CD4-positive, alpha-beta T cell treated with Interleukin-12 subunit alpha and Interleukin-12 subunit beta, for 1 hour (primary cell): ENCODE data around the gene MTA2.
"Not testable (repeated sequence)": the region's sequence is repeated elsewhere in the genome, so short reads cannot be mapped to it uniquely, and the experiment has no call there.

Source experiments
- DNase-seq: peaks from one replicate; pipeline ENCODE4 v3.0.0-alpha.2; 2020

MTA2 gene

DNA sequence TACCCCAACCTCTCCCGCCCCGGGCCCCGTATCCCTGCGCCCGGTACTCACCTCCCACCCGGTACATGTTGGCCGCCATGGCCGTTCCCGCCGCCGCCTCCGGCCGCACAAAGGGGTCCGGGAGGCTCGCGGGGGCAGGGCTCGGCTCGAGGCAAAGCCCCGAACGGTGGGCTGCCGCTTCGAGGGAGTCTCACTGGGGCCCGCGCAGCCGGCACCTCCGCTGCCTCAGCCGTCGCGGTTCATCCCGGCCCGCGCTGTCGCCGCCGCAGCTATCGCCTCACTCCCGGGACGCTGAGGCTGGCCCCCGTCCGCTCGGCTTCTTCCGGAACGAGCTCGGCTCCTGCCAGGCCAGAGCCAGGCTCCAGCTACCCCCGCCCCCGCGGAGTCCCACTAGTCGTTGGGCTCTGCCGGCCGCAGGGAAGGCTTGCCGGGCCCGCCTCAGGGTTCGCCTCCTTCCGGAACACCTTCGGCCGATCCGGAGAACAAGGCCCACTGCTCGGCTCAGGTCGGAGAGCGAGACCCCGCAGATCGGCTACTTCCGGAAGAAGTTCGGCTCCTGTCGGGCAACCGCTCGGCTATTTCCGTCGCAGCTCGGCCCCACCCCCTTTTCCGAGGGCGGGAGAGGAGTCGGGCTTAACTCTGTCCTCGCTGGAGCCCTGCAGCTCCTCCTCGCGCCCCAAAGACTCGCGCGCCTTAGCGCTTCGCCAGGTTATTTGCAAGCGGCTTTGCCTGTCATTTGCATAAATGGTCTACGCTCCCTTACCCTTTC is at the start of gene MTA2:
Gene MTA2 (minus strand): TSS at position 494 of the 769 bp plus-strand sequence. CDS start 415 bp downstream, at position 79.
- DNase-seq = peak; percentile 99

DNA sequence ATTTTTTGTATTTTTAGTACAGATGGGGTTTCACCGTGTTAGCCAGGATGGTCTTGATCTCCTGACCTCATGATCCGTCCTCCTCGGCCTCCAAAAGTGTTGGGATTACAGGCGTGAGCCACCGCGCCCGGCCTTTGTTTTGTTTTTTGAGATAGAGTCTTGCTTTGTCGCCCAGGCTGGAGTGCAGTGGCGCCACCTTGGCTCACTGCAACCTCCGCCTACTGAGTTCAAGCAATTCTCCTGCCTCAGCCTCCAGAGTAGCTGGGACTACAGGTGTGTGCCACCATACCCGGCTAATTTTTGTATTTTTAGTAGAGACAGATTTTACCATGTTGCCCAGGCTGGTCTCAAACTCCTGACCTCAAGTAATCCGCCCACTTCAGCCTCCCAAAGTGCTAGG is 48.6 kb upstream of the MTA2 start:
- DNase-seq = not testable (repeated sequence)

DNA sequence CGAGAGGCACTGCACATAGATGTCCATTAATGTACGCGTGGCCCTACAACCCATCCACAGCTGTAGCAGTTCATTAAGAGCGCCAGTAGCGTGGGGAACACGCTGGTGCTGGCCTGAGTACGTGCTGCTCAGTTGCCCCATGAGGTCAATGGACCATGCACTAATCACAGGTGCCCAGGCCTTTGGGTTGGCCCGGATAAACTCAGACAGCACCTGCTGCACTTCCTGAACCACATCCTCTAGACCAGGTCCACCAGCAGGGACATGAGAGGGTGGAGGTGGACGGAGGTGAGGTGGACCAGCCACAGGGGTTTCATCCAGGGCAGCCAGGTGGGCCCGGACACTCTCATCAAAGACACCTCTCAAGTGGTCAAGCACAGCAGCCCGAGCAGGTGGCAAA is 47.8 kb upstream of the MTA2 start:
- no peak for DNase-seq

DNA sequence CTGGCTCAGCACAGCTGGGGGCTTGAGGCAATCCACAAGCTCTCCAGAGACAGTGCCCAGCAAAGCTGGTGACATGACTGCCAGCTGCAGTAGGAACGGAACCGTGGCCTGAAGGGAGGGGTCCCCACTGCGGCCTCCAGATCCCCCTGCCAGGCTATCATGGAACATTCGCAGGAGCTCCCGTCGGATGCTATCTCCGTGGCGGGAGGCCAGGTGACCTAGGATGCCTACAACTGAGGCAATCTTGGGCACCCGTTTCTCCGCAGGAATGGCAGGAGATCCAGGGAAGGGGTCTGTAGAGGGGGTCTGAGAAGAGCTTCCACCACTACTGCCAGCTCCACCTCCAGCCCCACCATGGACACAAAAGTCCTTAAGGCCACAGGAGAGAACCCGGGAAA is 47.3 kb upstream of the MTA2 start:
- DNase-seq = no peak

DNA sequence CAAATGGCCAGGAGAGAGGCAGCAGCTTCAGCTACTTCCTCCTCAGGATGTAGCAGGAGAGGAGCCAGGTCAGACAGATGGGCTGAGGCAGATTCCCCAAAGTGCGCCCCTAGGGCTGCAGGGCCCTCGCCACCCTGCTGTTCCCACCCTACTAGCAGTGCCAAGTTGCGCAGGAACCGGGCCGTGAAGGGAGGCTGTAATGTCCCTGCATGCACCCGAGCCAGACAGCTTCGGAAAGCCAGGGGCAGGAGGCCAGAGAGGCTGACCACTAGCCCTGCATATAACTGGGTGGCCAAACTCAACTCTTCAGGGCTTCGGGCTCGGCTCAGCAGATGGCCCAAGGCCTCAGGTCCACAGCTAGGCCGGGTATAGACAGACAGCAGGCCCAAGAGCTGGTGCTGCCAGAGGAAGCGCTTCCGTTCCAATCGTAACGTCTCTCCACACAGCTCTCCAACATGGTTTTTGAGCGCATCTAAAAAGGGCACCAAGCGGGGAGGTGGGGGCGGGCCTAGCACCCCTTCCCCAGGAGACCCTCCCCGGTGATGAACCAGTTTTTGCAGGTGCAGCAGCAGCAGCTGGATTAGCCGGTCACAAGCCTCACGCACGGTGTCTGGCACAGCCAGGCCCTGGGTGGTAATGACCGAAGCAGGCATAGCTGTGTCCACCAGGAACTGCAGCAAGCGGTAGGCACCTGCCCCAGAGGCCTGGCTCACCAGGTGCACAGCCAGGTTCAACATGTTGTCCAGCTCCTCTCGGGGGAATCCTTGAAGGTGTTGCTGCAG is 46.7 kb upstream of the MTA2 start:
- DNase-seq = no peak

DNA sequence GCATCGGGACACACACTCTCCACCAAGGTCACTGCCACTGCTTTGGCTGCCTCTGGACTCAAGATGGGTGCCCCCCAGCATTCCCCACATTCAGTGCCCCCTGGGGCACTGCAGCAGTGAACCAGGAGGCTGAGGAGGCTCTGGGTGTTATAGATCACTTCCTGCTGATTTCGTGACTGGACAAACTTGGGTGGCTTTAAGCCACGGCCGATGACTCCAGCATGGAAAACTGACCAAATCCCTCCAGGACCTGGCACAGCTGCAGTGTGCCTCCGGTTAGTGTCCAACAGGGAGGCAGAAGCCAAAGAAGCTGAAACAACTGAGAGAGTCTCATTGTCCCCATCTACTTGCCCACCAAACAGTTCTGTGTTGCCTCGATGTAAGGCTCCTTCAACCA is 45.9 kb upstream of the MTA2 start:
- no peak for DNase-seq

DNA sequence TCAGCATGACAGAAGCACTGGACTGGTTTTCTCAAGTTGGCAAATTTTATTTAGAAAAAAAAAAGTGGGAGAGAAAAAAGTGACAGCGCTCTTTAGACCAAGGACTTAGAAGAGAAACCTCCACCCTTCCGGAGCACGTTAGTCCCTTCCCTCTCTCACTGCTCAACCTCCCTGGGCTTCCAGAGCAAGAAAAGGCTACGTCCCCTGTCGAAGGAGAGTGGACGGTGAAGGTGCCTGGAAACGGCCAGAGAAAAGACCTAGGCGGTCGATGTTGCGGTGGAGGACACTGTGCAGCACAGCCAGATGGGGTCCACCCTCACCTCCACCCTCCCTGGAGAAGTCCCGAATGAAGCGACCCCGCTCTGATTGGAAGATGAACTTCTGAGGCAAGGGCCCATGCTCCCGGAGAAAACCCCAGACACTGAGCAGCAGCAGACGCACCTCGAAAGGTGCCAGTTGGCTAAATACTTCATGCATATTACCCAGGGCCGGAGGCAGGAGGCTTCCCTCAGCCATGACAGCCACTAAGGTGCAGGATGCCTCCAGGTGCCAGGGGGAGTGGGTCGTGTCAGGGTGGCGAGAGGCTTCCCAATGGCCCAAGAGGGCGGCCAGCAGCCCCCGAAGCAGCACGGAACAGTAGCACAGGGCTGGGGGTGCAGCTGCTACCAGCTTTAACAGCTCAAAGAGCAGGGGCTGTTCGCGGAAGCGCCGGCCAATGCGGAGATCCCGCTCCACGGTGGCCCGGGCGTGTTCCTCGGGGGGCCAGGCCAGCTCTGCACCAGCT is 45.4 kb upstream of the MTA2 start:
- no peak for DNase-seq

DNA sequence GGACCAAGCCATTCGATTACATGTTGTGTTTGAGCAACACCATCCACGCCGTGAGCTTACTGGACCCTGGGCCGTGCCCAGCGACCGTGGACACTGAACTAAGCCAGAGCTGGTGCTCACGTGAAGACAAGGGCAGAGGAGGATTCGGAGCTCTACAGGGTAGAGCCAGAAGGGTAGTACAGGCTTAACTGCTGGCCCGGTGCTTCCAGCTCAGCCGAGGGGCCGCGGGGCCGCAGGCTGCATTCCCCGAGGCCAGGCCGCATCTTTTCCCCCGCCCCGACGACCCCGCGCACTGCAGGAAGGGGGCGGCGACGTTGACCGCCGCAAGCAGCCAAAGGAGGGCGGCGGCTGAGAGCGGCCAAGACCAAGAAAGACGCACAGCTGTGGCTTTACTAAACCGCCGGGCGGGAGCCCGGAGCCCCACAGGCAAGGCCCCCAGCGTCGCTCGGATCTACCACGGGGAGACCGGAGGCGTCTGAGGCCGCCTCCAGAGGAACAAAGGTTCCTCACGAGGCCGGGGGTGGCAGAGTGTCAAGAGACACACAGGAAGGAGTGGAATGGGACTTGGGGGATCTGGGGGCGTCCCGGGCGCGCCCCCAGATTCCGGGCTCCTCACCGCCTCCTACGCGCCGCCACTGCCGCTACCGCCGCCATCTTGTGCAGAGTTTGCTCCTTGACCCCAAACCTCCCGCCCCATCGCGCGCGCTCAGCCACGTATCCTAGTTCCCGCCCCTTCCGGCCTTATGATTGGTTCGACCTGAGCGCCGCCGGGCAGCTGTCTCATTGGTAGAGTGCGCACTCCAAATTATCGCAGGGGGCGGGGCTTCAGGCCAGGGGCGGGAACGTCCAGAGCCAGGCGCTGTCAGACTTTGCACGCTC is 44.5 kb upstream of the MTA2 start, which contains the start of gene GANAB:
Gene GANAB (minus strand): TSS at position 668 of the 879 bp plus-strand sequence. CDS start 14 bp downstream, at position 654.
- peak; percentile 99 for DNase-seq

DNA sequence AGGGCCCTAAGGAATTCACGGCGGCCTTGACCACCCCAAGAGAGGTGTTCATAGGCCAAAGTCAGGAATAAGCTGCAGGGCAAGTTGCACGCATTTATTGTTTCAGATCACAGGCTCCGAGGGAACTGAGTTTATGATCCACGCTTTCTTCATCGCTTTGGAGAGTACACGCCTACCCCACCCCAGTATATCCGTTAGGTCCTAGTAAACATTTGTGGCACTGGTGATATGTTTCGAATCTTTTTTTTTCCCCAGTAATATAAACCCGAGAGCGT is 43.9 kb upstream of the MTA2 start:
- DNase-seq = no peak

DNA sequence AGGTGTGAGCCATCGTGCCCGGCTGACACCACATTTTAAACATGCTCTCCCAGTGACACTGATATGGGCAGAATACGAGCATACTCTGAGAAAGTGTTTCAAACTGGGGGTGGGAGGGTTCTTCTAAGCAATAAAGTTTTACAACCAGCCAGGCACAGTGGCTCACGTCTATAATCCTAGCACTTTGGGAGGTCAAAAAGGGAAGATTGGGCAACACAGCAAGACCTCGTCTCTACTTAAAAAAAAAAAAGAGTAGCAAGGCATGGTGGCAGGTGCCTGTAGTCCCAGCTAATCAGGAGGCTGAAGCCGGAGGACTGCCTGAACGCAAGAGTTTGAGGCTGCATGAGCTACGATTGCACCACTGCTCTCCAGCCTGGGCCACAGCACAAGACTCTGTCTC is 42.6 kb upstream of the MTA2 start:
- DNase-seq = no peak

DNA sequence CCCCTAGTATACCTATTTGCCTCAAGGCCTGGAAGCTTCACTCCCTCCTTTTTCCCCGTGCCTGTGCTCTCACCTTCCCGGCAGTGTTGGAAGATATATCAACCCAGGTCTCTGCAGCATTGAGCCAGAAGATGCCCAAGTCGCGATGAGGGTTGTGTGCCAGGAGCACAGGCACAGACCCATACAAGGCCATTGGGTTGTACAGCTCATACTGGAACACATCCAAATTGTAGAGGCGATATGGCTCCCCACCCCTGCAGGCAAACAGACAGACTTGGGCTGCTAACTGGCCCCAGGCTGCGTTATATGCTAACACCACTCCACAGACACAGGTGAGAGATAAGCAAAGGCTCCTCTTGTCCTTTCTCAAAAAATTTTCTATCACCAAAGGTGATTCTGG is 30.8 kb upstream of the MTA2 start:
- DNase-seq = no peak

DNA sequence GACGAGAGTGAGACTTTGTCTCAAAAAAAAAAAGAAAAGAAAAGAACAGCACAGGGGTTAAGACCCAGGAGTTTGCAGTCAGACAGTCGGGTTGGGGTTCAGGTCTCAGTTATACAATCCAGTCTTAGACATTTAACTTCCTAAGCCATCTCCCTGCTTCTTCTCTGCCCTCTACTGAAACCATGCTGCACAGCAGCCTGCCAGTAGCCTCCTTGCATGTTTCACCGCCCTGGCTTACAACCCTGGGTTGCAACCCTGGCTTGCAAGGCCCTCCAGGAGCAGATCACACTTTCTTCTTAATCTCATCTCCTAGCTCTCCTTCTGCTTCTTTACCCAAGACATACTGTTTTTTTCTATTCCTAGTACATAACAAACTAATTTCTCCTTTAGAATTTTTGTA is 26.0 kb upstream of the MTA2 start:
- DNase-seq = peak; percentile 23

DNA sequence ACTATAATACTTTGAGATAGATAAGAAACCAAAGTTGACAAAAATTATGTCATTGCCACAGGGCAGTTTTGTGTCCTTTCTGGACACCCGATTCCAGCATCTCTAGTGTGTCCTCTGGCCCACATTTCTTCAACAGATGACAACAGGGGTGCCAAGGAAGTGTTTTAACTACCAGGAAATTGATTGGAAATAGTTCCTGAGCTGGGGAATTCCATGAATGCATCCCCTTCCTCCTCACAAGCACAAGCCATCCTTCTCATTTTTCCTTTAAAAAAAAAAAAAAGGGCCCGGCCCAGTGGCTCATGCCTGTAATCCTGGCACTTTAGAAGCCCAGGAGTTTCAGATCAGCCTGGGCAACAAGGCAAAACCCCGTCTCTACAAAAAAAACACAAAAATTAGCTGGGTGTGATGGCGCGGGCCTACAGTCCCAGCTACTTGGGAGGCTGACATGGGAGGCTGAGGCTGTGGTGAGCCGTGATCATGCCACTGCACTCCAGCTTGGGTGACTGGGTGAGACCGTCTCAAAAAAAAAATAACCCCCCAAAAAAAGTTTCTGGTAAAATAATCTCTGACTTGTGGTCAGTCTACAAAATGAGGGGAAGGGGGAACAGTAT is 20.9 kb upstream of the MTA2 start:
- peak; percentile 17 for DNase-seq

DNA sequence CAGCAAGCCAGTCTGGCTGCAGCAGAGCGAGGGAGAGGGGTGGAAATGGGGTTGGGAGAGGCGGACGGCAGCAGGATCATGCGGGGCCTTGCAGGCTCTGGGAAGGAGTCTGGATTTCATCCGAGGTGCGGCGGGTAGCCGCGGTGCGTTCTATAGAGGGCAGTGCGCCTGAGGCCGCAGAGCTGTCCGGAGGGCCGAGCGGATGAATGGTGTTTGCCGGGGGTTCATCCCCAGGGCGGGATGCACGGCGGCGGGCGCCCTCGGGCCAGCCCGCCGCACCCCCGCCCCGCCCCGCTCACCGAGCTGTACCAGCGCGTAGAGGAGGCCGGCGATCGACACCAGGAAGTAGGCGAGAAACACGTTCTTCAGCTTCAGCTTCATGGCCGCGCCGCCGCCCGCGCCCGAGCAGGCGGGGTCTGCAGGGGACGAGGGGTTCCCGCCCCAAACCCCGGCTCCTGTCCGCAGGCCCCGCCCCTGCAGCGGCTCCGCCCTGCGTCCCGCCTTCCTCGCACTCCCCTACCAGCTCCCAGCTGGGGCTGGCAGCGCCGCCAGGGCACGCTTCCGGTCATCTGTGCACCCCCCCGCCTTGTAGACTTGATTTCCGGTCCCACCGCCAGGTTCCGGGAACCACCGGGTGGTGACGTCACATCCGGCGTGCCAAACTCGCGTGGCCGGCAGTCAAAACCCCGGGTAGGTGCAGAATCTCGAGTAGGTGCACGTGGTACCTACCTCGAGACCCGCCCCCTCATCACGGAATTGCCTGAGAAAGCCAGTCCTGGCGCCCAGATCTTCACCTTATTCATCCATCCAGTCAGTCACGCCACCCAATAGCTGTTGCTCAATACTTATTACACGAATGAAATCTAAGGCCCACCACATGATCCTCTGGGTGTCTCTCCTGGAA is 20.2 kb upstream of the MTA2 start, which contains the start of gene B3GAT3:
Gene B3GAT3 (minus strand): TSS at position 420 of the 904 bp plus-strand sequence. CDS start 39 bp downstream, at position 381.
- peak; percentile 99 for DNase-seq

DNA sequence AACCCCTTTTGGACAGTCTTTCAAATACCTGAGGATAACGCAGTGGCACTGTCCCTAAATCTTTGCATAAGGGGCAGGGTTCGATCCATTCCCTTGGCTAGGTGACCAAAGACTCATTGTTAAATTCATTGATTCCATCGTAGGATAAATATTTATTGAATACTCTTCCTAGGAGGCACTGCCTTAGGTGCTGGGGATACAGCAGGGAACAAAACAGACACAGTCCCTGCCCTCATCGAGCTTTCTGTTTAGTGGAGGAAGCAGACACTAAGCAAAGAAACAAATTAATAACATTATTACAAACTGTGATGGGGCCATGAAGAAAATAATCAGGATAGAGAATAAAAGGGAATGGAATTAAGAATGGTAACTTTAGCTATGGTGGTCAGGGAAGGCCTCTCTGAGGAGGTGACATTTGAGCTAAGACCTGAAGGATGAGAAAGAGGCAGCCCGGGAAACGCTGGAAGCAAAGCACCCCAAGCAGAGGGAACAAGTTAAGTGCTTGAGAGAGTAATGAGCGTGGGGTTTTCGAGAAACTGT is 19.4 kb upstream of the MTA2 start:
- DNase-seq = no peak

DNA sequence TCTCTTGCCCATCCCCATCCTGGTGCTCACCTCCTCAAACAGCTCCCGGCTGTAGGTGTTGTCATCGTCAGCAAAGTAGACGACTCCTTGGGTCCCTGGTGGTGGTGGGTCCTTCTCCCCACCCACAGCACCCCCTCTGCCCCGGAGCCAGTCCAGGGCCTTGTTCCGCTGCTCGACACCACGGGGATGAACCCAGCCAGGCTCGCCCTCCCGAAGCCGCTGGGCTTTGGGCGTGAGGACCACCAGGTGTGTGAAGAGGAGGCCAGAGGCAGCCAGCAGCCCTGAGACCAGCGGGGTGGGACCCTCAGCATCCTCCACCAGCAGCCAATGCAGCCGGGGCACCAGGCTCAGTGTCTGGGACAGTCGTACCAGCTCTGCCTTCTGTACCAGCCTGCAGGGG is 15.3 kb upstream of the MTA2 start:
- not testable (repeated sequence) for DNase-seq

DNA sequence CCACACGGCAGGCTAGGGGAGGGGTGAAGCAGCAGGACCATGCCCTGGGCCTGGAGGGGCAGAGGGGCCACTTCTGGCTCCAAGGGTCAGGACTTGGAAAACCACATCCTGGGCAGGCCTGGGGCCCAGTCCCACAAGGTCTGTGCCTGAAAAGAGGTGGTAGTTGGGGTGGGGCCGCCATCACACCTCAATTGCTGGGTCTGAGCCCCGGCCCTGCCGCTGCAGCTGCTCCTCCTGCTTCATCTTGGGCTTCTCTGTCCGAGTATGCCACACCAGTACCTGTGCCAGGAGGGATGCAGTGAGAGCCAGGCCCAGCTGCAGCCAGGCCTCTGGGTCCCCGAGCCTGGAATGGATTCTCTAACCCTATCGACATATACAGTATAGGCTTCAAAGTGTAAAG is 13.9 kb upstream of the MTA2 start:
- DNase-seq = no peak

DNA sequence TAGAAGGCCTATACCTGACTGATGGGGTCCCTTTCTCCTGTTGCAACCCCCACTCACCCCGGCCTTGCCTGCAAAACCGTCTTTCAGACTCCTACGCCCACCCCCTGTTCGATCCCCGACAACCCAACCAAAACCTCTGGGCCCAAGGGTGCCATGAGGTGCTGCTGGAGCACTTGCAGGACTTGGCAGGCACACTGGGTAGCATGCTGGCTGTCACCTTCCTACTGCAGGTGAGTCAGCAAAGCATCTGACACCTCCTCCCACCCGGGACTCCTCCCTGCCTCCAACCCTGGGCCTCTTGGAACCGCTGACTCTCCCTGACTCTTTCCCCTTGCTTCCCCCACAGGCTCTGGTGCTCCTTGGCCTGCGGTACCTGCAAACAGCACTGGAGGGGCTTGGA is 12.6 kb upstream of the MTA2 start:
- DNase-seq = no peak

DNA sequence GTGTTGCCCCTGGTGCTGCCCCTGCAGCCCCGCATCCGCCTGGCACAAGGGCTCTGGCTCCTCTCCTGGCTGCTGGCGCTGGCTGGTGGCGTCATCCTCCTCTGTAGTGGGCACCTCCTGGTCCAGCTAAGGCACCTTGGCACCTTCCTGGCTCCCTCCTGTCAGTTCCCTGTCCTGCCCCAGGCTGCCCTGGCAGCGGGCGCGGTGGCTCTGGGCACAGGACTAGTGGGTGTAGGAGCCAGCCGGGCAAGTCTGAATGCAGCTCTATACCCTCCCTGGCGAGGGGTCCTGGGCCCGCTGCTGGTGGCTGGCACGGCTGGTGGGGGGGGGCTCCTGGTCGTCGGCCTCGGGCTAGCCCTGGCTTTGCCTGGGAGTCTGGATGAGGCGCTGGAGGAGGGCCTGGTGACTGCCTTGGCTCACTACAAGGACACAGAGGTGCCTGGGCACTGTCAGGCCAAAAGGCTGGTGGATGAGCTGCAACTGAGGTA is 11.7 kb upstream of the MTA2 start:
- no peak for DNase-seq
